ENCODE measurements around the gene RBMY1D.
"Not testable (repeated sequence)": the region's sequence is repeated elsewhere in the genome, so short reads cannot be mapped to it uniquely, and the experiment has no call there.

RBMY1D gene

DNA sequence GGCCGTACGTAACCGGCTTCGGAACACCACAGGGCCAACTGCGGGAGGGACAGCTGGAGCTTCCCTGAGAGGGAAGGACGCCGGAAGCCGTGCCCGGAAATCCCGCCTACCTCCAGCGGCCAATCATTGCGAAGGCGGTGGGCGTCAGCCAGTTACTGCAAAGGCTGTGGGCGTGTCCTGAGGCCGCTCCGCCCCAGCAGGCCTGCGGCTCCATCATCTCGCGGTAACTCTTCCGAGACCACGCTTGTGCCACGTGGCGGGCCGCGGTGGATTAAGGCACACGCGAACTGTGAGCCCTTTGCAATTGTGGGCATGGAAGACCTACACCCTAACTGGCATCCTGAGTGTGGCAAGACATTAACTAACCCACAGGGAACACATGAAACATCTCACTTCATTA, at the start of gene RBMY1D:
Gene RBMY1D, minus strand, starts transcription at position 101 of the 400 bp plus-strand sequence. CDS start 2,013 bp downstream, outside the sequence.
- H3K27ac ChIP-seq, result not testable (repeated sequence)

DNA sequence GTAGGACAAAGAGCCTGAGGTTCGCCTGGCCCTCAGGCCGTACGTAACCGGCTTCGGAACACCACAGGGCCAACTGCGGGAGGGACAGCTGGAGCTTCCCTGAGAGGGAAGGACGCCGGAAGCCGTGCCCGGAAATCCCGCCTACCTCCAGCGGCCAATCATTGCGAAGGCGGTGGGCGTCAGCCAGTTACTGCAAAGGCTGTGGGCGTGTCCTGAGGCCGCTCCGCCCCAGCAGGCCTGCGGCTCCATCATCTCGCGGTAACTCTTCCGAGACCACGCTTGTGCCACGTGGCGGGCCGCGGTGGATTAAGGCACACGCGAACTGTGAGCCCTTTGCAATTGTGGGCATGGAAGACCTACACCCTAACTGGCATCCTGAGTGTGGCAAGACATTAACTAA, 23.6 kb upstream of the RBMY1D start, which contains the start of gene RBMY1E:
Gene RBMY1E, minus strand, starts transcription at position 101 of the 400 bp plus-strand sequence. CDS start 1,978 bp downstream, outside the sequence.
- H3K27ac ChIP-seq, result not testable (repeated sequence)

DNA sequence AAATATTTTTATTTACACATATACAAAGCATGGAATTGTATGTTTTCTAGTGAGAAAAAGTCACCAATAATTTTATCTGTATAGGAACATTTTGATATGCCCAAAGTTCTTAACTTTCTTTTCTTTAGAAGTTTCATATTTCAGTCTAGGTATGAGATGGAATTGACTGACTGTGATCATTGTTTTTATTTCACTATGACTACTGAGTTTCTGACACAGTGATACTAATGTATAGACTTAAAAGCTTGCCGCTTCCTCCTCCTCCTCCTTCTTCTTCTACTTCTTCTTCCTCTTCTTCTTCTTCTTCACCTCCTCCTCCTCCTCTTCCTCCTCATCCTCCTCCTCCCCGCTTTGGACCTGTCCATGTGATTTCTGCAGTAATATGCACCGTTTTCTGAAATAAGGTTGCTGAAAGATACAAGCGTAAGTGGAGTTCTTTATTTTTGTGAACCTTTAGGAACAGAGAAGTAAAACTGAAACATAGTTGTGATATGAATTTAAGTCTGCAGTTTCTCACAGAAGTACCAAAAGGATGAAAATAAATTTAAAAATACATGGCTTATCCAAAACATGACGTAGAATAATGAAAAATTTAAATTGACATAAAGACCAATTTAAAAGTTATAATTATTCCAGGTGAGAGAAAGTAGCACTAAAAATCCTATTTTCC, 24.8 kb downstream of the RBMY1D start:
- not testable (repeated sequence) for H3K27ac ChIP-seq

DNA sequence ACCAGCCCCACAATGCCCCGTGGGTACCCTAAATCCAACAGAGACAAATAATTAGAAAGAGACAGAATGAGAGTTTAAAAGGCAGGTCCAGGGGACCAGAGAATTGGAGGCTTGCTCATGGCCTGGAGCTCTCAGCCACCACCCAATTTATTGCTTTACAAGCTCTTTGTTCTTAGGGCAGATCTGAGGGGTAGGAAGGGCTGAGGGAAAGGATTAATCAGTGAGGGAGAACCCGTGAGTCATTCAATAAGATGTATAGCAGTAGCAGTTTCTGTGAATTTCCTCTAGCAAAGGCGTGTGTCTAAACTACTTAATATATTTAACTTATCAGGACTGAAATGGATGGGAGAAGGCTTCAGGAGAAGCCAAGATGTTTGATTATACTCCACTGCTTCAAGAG, 48.8 kb downstream of the RBMY1D start:
- no peak overlapping the region for H3K27ac ChIP-seq
- TF ChIP-seq ZFX (IDR thresholded peaks at IDR 0.05; ENCODE audit: borderline replicate concordance), result no peak
- TF ChIP-seq, protein P1, sequence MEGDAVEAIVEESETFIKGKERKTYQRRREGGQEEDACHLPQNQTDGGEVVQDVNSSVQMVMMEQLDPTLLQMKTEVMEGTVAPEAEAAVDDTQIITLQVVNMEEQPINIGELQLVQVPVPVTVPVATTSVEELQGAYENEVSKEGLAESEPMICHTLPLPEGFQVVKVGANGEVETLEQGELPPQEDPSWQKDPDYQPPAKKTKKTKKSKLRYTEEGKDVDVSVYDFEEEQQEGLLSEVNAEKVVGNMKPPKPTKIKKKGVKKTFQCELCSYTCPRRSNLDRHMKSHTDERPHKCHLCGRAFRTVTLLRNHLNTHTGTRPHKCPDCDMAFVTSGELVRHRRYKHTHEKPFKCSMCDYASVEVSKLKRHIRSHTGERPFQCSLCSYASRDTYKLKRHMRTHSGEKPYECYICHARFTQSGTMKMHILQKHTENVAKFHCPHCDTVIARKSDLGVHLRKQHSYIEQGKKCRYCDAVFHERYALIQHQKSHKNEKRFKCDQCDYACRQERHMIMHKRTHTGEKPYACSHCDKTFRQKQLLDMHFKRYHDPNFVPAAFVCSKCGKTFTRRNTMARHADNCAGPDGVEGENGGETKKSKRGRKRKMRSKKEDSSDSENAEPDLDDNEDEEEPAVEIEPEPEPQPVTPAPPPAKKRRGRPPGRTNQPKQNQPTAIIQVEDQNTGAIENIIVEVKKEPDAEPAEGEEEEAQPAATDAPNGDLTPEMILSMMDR (IDR thresholded peaks at IDR 0.05), result no peak

DNA sequence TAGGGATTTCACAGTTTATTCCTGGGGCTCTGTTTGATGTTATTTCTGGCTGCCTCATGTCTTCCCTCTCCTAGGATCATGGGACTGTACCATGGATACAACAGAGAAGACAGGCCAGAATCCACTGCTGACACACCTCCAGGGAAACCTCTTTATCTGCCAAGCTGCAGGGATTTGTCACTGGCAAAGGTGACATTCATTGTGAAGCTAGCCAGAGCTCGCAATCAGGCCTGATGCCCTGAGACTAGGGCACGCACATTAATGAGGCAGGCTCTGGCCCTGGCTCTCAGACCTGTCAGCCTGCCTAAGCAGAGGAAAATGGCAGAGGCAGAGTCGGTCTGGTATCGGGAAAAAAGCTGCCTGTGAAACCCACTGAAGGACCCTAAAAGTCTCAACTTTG, 52.2 kb downstream of the RBMY1D start:
- H3K27ac ChIP-seq, result no peak overlapping the region
- no peak for TF ChIP-seq ZFX (IDR thresholded peaks at IDR 0.05; ENCODE audit: borderline replicate concordance)
- TF ChIP-seq, protein P1 (IDR thresholded peaks at IDR 0.05), result no peak

DNA sequence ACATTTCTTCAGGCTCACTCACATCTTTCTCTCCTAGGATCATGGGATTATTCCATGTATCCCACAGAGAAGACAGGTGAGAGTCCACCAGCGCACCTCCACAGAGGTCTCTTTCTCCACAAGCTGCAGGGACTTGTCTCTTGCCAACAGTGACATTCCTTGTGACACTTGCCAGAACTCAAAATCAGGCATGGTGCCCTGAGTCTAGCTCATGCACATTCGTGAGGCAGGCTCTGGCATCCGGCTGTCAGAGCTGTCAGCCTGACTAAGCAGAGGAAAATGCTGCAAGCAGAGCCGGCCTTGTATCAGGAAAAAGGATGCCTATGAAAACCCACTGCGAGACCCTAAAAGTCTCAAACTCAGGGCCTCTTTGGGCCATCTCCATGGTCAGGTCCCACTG, 54.8 kb downstream of the RBMY1D start:
- no peak for TF ChIP-seq ZFX (IDR thresholded peaks at IDR 0.05; ENCODE audit: borderline replicate concordance)
- TF ChIP-seq, protein P1 (IDR thresholded peaks at IDR 0.05), result no peak
- no peak overlapping the region for H3K27ac ChIP-seq

DNA sequence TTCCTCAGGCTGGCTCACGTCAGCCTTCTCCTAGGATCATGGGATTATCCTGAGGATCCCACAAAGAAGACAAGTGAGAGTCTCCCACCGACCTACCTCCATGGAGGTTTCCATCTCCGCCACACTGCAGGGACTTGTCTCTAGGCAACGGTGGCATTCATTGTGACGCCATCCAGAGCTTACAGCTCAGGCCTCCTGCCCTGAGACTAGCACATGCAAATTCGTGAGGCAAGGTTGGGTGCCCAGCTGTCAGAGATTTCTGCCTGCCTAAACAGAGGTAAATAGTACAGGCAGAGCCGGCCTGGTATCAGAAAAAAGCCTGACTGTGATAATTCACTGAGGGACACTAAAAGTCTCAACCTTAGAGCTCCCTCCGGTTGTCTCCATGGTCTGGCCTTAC, 58.0 kb downstream of the RBMY1D start:
- no peak for TF ChIP-seq ZFX (IDR thresholded peaks at IDR 0.05; ENCODE audit: borderline replicate concordance)
- no peak overlapping the region for H3K27ac ChIP-seq

DNA sequence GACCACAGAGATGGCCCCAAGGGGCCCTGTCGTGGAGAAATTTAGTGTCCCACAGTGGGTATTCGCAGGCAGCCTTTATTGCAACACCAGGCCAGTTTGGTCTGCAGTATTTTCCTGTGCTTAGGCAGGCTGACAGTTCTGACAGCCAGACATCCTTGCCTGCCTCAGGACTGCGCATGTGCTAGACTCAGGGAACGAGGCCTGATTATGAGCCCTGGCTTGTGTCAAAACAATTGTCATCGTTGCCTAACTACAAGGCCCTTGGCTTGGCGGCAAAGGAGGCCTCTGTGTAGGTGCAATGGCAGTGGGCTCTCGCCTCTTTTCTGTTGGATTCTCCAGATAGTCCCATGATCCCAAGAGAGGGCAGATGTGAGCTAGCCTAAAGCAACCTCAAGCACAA, 59.3 kb downstream of the RBMY1D start:
- H3K27ac ChIP-seq, result no peak overlapping the region
- TF ChIP-seq, protein P1 (IDR thresholded peaks at IDR 0.05), result no peak
- no peak for TF ChIP-seq ZFX (IDR thresholded peaks at IDR 0.05; ENCODE audit: borderline replicate concordance)
